Memory B cell (primary cell): ENCODE results near the gene MRPS18B.
A peak's percentile ranks its signal among the peaks of the same experiment; 100 is the strongest.
"Not testable (repeated sequence)": the region's sequence is repeated elsewhere in the genome, so short reads cannot be mapped to it uniquely, and the experiment has no call there.

Experiments
- ATAC-seq: fragments of 150-1000 bp; cut with Tn5 transposase; 2 replicates; pipeline ENCODE4 v1.10.0; 2021; ENCODE audit warnings: low read depth, mild to moderate bottlenecking, moderate library complexity
- DNase-seq, 2 donors: peaks; one replicate each; pipeline ENCODE4 v3.0.0; 2022; ENCODE audit warnings: low spot score in 2 of 2
- H3K27ac Mint-ChIP-seq: one replicate; pipeline ENCODE4 v1.8.0; 2022; ENCODE audit warnings: mild to moderate bottlenecking, moderate library complexity, mixed read lengths
- H3K27me3 Mint-ChIP-seq: one replicate; pipeline ENCODE4 v1.8.0; 2022; ENCODE audit warnings: mixed read lengths
- H3K36me3 Mint-ChIP-seq: one replicate; pipeline ENCODE4 v1.8.0; 2022; ENCODE audit warnings: mild to moderate bottlenecking, mixed read lengths
- H3K4me1 Mint-ChIP-seq: one replicate; pipeline ENCODE4 v1.8.0; 2022; ENCODE audit warnings: mixed read lengths
- H3K4me3 Mint-ChIP-seq: one replicate; pipeline ENCODE4 v1.8.0; 2022; ENCODE audit warnings: mild to moderate bottlenecking, moderate library complexity, mixed read lengths
- H3K9me3 Mint-ChIP-seq: one replicate; pipeline ENCODE4 v1.8.0; 2022; ENCODE audit warnings: mixed read lengths

Gene MRPS18B

DNA sequence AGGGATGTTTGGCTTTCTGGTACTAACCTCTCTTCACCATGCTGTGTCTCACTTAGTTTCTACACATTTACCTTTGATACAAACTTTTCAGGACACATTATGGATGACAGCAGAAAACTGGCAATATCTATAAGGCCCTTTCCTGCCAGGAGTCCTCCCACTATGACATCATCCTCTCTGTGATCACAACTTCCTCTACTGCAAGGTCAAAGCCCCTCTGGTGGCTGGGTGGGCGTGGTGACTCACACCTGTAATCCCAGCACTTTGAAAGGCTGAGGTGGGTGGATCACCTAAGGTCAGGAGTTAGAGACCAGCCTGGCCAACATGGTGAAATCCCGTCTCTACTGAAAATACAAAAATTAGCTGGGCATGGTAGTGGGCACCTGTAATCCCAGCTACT, 48.7 kb downstream of the MRPS18B start:
- not testable (repeated sequence) for H3K9me3 Mint-ChIP-seq, DNase-seq, ATAC-seq, H3K27ac Mint-ChIP-seq, H3K27me3 Mint-ChIP-seq, H3K4me3 Mint-ChIP-seq
- H3K4me1 Mint-ChIP-seq = peaks cover 10% of the 10 kb centered on the region
- H3K36me3 Mint-ChIP-seq = peaks cover 34% of the 10 kb centered on the region

DNA sequence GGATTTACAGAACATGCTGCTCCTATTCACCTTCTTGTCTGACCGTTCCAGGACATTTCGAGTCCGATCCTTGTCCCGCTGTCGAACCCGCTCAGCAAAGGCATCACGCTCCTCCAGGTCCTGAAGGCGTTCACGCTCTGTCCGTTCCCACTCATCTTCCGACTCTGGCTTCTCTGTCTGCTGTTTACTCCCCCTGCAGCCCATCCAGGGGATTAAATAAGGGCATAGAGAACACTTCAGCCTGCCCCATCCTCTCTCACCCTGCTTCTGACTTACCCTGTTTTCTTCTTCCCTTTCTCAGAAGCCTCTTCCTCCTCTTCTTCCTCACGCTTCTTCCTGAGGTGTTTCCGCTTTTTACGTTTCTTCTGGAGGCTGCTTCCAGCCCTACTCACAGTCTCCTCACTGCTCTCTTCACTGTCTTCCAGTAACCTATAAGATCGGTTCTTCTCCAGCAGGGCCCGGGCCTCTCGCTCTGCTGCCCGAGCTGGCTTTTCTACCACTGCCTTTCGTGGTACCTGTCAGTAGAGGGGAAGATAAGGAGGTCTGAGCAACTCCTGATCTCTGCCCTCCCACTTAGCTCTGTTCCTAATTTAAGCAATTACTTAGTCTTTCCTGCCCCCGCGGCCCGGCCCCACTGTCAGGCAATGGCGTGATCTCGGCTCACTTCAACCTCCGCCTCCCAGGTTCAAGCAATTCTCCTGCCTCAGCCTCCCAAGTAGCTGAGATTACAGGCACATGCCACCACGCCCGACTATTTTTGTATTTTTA, 53.3 kb downstream of the MRPS18B start:
- no peak overlapping the region for H3K27ac Mint-ChIP-seq
- no peak for ATAC-seq

DNA sequence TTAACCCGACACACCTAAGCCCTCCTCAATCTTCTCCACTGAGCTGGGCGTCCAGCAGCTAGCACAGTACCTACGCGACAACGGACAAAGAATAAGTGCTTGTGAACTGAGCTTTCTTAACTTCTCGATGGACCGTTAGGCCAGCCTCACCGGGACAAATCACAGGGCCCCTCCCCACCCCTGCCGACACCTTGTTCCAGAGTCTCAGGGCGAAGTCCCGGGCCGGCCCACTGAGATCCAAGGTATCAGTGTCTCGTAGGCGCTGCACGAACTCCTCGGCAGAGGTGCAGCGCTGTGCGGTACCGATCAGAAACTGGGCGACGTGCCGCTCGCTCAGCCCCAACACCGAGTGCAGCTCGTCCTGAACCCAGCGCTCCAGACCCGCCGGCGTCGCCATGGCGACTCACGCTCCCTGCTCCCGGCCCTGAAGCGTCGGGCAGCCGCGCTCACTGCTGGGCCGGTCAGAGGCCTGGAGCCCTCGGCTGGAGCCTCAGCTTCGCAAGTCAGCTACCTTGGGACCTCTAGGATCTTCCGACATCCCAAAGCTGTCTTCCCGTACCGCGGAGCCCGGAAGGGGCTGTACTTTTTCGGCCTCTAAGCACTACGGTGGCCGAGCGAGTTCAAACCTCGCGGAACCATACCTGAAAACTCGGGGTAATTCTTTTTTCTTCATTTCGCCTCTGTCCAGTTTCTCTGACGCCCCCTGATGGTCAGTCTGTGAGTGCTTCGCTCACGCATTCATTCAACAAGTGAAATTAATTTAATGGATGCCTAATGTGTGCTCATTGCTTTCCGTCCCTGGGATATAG, 55.0 kb downstream of the MRPS18B start, which contains the start of gene DHX16:
TSS of gene DHX16 (minus strand) at position 562 of the 809 bp plus-strand sequence. CDS start at position 397, 165 bp downstream.
- Mint-ChIP-seq H3K27ac (peak within 1 kb of the TSS; percentile 58), H3K4me3 (peak within 1 kb of the TSS; percentile 90), H3K36me3 (peaks cover 16% of the 10 kb centered on the region), H3K4me1 (peaks cover 19% of the 10 kb centered on the region), H3K9me3 (no peaks in the 10 kb centered on the region), H3K27me3 (no peaks in the 10 kb centered on the region)
- peak; percentile 85 for ATAC-seq
- peak; percentile 89 to 93 for DNase-seq

More for the DNA sequence above, 53.3 kb downstream of the MRPS18B start:
- peaks cover 15% of the 10 kb centered on the region for H3K4me1 Mint-ChIP-seq
- peaks cover 11% of the 10 kb centered on the region for H3K36me3 Mint-ChIP-seq
- DNase-seq = no peak
- H3K9me3 Mint-ChIP-seq = no peaks in the 10 kb centered on the region
- H3K4me3 Mint-ChIP-seq = peak overlapping the region; percentile 28
- H3K27me3 Mint-ChIP-seq = no peaks in the 10 kb centered on the region
